LoVo (cell line): ENCODE data around the gene TRAK2.
"Not testable (repeated sequence)": the region's sequence is repeated elsewhere in the genome, so short reads cannot be mapped to it uniquely, and the experiment has no call there.

Experiments
- DNase-seq: peaks from one replicate; pipeline ENCODE4 v3.0.0-alpha.2; 2016; ENCODE audit warnings: low spot score

The TRAK2 gene, protein sequence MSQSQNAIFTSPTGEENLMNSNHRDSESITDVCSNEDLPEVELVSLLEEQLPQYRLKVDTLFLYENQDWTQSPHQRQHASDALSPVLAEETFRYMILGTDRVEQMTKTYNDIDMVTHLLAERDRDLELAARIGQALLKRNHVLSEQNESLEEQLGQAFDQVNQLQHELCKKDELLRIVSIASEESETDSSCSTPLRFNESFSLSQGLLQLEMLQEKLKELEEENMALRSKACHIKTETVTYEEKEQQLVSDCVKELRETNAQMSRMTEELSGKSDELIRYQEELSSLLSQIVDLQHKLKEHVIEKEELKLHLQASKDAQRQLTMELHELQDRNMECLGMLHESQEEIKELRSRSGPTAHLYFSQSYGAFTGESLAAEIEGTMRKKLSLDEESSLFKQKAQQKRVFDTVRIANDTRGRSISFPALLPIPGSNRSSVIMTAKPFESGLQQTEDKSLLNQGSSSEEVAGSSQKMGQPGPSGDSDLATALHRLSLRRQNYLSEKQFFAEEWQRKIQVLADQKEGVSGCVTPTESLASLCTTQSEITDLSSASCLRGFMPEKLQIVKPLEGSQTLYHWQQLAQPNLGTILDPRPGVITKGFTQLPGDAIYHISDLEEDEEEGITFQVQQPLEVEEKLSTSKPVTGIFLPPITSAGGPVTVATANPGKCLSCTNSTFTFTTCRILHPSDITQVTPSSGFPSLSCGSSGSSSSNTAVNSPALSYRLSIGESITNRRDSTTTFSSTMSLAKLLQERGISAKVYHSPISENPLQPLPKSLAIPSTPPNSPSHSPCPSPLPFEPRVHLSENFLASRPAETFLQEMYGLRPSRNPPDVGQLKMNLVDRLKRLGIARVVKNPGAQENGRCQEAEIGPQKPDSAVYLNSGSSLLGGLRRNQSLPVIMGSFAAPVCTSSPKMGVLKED

DNA sequence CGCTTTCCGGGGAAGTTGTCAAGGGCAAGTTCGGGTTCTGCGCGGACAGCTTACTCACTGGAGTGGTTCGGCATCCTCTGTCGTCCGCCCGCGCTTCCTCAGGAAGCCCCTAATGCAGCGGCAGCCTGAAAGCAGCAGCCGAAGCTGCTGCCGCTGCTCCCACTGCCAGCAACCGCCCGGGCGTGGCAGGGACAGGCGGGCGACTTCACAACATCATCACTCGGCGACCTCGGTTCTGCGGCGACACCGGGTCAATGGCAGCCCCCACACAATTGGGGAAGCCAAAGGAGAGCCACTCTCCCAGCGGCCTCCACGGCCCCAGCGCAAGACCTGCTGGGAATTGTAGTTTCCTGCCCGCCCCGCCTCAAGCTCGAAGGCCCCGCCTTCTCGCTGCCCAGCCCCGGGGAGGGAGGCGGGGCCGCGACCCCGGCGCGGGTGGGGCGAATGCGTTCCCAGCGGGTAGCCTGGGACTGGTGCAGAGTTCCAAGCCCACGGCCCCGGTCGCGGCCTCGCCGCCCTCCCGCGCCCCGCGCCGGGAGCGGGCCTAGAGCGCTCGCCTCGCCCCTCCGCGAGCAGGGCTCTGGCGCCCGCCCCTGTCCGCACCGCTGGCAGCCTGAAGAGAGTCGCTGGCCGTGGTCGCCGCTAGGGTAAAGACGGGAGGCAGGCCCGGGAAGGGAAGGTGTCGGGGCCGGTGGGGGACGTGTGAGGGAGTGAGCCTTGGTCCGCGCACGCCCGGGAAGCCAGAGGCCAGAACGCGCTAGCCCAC lies at the start of gene TRAK2, which contains the start of gene STRADB:
TSS of gene TRAK2 (minus strand) at position 167 of the 766 bp plus-strand sequence. CDS start 30,951 bp downstream, outside the sequence.
TSS of gene STRADB (plus strand) at position 449 of the 766 bp plus-strand sequence. CDS start 3,101 bp downstream, outside the sequence.
- DNase-seq: peak; percentile 97

DNA sequence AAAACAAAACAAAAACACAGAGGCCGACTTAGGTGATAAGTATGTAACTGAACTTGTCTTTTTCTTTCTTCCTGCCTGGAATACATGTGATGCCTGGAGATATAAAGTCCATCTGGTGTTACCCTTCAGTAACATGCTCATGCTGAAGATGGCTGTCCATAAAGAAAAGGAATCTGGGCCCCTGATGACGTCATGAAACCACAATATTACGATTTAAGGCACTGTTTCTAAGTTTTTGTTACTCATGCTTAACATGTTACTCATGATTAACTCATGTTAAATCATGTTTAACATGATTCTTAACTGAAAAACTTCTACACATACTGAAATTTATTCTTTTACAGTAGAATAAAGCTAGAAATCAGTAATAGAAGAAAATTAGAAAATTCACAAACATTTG lies 49.3 kb upstream of the TRAK2 start:
- no peak for DNase-seq

DNA sequence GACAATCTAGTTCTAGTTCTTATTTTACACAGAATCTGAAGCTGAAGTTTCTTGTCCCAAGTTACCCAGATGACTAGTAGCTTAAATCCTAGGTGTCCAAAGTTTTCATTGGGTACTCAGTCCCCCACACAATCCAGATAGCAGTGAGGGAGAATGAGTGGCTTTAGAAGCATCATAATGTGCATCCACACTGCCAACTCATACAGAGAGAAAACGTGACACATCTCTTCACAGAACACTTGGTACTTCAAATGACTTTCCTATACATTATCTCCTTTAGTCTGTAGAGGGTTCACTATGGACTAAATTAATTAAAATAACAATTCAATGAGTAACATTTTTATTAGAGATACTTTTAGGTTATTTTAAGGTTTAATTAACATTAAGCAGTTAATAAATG lies 45.5 kb upstream of the TRAK2 start:
- DNase-seq: no peak

DNA sequence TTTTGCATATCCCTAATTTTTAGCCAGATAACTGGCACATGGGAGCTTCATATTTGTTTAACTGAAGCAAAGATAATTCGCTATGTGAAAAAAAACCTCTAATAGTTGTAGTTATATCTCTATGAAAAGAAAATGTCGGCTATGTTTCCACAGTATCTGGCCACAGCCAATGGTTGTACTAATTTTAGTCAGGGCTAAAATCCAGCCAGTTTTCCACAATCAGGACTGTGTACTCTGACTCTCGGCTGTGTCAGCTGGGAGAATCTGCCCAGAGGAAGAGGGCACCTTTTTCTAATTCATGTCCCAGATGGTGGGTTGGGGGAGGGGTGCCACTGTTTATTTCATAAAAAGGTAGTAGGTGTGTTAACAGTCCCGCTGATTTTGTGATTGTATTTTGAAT lies 39.0 kb upstream of the TRAK2 start:
- DNase-seq: no peak

DNA sequence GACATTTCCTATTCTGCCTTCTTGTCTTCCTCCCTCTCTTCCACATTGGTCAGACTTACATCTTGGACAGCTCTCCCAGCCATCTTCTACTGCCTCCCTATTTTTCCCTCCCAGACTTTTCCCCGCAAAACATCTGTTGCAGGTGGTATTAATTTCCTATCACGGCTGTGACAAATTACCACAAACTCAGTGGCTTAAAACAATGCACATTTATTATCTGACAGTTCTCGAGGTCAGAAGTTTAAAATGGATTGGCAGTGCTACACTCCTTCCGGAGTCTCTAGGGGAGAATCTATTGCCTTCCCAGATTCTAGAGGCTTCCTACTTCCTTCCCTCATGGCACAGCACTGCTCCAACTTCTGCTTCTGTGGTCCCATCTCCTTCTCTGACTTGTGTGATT lies 33.5 kb upstream of the TRAK2 start:
- DNase-seq: no peak

DNA sequence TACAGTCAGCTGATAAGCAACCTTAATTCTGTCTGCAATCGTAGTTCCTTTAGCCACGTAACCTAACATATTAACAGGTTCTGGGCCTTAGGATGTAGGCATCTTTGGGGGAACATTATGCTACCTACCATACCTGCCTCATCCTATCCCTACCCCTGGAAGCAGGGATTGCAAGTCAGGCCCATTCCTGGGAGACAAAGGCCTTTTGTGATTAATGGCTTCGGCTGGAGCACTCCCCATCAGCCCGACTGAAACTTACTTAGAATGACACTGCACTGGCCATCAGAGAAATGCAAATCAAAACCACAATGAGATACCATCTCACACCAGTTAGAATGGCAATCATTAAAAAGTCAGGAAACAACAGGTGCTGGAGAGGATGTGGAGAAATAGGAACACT lies 32.5 kb upstream of the TRAK2 start:
- DNase-seq: not testable (repeated sequence)

DNA sequence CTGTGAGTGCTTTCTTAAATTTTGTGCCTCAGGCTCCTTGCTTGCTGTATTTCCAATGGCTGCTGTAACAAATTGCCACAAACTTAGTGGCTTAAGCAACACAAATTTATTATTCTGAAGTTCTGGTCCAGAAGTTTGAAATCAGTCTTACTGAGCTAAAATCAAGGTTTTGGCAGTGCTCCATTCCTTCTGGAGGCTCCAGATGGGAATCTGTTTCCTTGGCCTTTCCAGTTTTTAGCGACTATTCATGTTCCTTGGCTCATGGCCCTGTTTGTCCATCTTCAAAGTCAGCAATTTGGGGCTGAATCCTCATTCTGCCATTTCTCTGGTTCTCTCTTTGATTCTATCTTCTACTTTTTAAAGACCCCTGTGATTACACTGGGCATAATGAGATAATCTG lies 32.1 kb upstream of the TRAK2 start:
- no peak for DNase-seq

DNA sequence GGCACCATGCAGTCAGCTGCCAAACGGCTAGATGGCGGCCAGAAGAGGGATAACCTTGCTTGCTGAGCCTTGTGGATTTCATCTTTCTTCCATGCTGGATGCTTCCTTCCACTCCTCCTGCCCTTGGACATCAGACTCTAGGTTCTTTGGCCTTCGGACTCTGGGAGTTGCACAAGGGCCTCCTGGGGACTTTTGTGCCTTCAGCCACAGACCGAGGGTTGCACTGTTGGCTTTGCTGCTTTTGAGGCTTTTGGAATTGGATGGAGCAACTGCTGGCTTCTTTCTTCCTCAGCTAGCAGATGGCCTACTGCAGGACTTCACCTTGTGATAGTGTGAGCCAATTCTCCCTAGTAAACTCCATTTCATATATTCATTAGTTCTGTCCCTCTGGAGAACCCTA lies 31.3 kb upstream of the TRAK2 start:
- no peak for DNase-seq

DNA sequence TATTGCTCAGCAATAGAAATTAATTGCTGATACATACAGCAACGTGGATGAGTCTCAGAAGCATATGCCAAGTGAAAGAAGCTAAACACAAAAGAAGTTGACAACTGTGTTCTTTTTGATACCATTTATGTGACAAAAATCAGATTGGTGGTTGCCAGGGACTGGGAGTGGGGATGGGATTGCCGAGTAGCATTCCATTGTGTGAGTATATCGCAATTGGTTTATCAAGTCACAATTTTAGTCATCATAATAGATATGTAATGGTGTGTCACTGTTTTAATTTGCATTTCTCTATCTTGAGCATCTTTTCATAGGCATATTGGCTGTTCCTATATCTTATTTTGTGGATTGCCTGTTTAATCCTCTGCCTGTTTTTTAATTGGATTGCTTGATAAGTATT lies 21.2 kb upstream of the TRAK2 start:
- no peak for DNase-seq

DNA sequence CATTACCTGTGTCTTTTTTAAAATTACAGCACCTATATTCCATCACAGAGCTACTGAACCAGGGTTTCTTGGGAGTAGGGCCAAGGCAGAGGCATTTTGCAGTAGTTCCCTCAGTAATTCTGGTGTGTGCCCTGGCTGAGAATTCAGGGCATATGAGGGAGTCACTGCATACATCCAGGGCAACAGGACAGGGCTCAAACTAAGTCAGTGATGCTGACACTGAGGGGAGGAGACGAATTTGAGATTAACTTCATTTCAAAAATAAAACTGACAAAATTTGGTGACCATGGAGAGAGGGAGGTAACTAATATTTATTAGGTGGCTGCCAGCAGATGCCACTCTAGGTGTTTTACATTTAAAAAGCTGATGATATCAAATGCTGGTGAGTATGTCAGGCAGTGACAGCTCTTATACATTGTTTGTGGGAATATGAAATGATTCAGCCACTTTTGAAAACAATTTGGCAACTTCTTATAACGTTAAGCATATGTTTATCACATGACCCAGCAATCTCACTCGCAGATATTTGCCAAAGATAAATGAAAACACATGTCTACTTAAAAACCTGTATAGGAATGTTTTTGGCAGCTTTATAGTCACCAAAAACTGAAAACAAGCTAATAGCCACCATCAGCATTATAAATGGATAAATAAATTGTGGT lies 20.6 kb upstream of the TRAK2 start:
- no peak for DNase-seq

DNA sequence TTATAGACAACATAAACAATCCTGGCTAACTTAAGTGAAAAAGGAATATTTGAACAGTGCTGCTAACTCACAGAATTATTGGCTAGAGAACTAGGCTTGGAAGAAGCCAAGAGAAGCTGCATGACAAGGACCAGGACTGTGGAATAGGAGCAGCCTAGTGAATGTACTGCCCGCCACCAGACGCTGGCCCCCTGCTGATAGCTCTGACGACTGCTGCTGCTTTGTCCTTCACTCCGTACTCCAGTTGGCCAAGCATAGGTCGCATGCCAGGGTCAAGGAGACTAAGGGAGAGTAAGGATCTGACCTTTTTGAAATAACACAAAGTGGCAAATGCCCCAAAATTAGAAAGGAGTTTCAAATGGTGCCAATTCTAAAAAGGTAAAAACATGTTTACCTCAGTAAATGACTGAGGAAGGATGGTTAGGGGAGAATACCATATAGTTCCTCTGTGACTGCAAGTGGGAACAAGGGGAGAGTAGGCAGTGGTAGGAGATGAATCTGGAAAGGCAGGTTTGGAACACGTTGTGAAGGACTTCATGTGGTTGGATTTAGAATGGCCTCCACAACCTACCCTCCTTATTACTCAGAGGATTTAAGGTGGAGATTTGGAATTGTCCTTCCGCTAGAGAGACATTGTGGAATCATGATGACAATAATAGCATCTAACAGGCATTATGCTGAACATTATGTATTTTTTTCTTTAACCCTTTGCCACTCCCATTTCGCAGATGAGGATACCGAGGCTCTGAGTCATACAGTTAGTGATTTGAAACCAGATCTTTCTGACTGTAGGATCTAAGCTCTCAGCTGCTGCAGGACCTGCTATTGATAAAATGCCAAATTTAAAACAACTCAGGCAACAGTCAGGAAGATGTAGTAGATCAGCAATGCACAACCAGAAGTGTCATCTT lies 19.8 kb upstream of the TRAK2 start:
- no peak for DNase-seq

DNA sequence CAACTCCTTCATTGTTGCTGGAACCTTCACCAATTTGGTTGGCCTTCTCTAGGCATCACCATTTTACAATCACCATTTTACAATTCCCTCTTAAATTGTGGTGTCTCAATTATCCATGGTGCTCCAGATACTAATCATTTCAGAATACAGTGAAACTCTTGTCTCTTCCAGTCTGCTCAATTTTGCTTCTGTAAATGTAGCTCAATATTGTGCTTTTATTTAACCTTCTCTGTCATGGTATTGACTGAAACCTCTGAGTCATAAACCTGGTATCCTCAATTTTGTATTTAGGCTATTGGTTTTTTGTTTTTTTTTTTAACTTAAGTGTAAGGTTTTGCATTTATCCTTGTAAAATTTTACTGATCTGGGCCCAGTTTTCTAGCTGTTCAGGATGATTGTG lies 16.4 kb upstream of the TRAK2 start:
- DNase-seq: no peak

DNA sequence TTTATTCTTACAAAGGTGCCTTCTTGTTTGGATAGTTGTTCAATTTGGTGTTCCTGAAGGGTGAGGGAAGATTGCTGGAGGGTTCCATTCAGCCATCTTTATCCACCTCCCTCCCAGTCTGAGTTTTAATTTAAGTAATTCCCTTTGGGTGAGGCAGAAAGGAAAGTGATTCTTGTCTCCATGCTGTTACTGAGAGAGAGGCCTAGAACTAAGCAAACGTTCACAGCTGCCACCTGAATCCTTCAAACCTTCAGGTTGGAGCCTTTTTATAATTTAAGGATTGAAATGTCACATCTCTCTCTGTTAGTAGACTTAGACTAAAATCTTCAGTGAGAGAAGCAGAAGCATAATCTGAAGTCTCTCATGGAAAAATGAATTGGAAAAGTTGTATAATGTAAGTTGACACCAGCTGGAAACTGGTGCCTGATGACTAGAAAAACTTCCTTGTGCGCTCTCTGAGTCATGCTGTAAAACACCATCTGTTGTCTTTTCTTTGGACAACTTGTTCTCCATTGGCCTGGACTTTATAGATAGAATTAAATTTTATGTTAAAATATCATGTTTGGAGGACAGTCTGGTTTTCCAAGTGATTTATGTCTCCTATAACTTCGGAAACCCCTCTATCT lies 14.9 kb upstream of the TRAK2 start:
- no peak for DNase-seq

DNA sequence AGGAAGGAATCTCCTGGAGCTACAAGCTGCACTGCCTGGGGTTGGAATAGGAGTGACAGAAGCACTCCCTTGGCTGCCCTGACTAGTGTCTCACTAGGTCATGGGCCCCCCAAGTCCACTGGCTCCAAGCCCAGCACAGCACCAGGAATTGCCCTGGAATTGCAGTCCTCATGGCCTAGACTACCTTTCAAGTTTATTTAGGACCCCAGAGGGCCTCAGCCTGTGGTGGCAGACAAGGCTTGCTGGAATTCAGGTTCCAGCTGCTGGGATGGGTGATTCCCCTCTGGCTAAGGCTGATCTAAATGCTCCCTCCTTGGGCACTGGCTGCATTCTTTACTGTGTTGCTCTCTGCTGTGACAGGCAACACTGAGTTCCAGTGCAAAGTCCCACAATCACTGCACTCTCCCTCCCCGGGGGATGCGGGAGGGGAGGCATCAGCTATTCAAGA lies 14.3 kb upstream of the TRAK2 start:
- DNase-seq: no peak

DNA sequence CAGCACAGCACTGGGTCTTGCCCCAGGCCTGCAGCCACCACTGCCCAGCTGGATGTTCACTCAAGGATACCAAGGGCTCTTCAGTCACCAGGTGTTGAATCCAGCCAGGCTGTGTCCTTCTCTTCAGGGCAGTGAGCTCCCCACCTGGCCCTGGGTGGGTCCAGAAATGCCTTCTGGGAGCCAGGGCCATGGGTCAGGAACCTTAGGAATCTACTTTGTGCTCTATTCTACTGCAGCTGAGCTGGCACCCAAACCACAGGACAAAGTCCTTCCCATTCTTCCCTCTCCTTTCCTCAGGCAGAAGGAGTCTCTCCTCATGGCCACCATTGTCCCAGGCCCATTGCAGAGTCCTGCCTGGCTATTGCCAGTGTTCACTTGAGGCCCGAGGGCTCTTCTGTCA lies 13.3 kb upstream of the TRAK2 start:
- DNase-seq: no peak

DNA sequence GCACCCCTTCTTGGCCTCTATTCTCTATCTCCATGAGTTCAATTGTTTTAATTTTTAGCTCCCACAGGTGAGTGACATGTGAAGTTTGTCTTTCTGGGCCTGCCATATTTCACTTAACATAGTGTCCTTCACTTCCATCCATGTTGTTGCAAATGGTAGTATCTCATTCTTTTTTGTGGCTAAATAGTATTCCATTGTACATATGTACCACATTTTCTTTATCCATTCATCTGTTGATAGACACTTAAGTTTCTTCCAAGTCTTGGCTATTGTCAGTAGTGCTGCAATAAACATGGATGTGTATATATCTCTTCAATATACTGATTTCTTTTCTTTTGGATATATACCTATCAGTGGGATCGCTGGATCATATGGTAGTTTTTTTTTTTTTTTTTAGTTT lies 9.3 kb upstream of the TRAK2 start:
- no peak for DNase-seq

DNA sequence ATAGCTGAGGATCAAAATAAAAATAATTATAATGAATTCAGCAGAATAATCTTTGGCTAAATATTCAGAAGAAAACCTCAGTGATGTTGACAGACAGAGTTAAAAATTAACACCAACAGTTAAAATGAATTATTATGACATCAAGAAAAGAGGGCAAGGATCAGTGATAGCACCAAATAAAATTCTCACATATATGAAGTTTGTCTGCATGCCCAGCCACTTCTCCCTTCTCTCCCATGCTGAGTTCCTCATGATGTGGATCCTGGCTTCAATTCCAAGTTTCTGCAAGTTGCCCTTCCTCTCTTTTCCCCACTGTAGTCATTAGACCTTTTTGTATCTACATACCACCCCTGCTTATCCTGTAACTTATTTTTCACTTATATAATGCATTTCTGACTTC lies 7.1 kb upstream of the TRAK2 start:
- no peak for DNase-seq

DNA sequence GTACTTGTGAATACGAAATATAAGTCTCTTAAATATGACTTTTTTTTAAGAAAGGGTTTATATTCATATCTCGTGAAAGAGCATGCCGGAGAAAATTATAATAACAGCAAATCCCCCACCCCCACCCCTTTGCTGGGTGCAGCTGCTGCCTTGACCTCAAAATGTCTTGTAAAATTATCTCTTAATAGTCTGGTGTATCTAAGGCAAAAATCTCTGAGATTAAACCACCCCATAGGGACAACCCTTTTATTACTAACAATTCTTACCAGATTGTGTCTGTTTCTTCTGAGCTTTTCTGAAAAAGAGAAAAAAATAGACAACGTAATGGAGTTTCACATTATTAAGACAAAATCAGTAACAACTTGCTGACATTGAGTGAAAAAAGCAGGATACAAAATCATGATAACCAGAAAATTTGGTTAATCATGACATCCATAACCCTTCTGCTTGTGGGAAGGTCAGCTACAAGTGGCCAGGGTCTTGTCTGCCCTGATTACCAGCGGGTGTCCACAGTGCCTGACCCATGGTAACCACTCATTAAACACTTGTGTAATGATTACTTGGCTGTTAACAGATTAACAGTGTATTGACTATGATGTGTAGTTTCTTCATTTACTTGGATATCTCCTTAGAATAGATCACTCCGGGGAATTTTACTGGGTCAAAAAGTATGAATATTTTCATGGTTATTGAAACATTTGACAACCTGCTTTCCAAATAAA lies 1.8 kb upstream of the TRAK2 start:
- DNase-seq: no peak
